HG03025 (cell line): Measurements from ENCODE around the gene KCNQ4.

Experiments used
- ATAC-seq: cut with Tn5 transposase; IDR thresholded peaks from one replicate; pipeline ENCODE4 v1.9.1; 2021; ENCODE audit warnings: mild to moderate bottlenecking, moderate library complexity; ENCODE audit not compliant: unreplicated experiment, low FRiP score

The KCNQ4 gene

DNA sequence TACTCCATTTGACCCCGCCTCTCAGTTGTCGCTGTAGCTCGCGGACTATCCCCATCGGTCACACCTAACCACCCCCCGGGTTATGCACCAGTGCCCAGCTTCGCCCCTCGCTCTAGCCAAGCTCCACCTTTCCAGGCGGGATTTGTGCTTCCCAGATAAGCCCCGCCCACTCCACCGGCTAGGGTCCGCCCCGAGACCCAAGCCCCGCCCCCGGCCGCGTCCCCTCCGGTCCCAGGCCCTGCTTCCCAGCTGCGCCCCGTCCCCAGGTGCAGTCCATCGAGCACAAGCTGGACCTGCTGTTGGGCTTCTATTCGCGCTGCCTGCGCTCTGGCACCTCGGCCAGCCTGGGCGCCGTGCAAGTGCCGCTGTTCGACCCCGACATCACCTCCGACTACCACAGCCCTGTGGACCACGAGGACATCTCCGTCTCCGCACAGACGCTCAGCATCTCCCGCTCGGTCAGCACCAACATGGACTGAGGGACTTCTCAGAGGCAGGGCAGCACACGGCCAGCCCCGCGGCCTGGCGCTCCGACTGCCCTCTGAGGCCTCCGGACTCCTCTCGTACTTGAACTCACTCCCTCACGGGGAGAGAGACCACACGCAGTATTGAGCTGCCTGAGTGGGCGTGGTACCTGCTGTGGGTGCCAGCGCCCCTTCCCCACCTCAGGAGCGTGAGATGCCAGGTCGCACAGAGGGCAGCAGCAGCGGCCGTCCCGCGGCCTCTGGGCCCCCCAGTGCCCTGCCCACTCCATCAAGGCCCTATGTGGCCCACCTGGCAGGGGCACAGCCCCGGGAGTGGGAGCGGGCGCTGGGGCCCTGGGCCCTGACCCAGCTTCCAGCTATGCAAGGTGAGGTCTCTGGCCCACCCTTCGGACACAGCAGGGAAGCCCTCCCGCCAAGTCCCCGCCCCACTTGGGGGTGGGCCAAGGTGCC is 54.7 kb downstream of the KCNQ4 start:
- ATAC-seq: no peak

- no peak for ATAC-seq
These were observed 55.7 kb downstream of the KCNQ4 start for GRCh38 chr1:40838980-40839942.

DNA sequence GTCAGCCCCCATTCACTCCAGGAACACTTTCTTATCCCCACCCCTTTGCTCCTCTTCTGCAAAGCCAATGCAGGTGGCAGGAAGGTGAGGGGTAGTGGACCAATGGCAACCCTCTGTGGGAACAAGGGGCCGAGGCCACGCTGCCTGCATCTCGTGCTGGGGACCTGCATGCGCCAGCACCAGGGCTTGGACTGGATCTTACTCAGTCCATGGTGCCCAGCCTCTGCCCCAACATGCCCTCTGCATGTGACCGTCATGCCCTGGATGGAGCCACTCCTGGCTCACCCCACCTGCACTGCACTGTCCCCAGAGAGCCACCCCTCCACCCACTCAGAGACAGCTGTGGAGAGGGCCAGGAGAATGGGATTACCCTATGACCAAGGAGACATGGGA is 56.4 kb downstream of the KCNQ4 start:
- ATAC-seq: no peak

DNA sequence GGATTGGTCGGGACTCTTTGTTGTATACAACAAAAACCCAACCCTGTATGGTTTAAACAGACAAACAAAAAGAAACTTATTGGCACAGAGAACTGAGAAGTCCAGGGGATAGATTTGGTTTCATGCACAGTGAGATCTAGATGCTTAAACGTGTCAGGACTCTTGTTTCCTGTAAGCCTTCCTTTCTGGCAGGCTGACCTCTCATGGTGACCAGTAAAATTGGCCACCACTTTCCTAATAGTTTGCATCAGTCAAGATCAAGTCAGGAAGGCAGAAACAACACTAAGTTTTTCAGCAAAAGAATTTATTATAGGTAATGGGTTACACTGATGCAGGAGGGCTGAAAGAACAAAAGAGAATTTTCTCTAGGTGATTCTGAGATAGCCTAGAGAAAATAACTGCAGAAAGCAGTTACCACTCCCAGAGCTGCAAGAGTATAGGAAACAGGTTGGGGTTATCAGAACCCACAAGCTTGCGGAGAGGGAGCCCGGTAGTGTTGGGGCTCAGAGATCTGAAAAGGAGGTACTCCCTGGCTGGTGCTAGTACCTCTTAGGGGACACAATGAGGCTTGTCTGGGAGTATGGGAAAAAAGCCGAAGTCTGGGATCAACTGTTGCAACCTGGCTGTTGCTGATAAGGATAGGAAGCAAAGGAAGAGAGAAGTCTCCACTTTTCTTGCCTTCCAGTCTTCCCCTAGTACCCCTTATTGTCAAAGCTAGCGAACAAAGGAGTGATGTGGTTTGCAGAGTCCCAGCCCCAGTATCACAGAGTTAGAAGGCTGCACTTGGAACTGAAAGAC is 57.1 kb downstream of the KCNQ4 start:
- ATAC-seq: no peak

- no peak for ATAC-seq
These were observed 58.0 kb downstream of the KCNQ4 start for GRCh38 chr1:40841602-40842001.

DNA sequence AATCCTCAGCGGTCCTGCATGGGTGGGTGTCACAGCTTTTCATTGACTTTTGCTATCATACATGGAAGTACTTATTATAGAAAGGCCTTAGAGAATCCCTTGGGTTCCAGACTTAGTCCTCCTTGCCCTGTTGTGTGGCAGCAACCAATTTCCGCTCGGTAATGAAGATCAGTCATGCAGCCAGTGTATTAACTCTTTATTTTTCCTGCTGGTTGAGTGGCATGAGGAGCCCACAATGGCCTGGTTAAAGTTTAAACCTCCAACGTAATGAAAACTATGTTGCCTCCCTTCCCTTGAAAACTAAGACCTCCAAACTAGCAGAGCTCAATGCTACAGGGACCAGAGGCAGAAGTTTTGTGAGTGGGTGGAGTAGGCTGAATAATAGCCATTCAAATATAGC is 58.6 kb downstream of the KCNQ4 start:
- ATAC-seq: no peak

GRCh38 chr1:40842691-40843090 is 59.1 kb downstream of the KCNQ4 start:
- ATAC-seq: no peak

GRCh38 chr1:40844079-40844478 is 60.5 kb downstream of the KCNQ4 start:
- ATAC-seq: no peak

GRCh38 chr1:40844887-40845878 is 61.6 kb downstream of the KCNQ4 start:
- no peak for ATAC-seq

DNA sequence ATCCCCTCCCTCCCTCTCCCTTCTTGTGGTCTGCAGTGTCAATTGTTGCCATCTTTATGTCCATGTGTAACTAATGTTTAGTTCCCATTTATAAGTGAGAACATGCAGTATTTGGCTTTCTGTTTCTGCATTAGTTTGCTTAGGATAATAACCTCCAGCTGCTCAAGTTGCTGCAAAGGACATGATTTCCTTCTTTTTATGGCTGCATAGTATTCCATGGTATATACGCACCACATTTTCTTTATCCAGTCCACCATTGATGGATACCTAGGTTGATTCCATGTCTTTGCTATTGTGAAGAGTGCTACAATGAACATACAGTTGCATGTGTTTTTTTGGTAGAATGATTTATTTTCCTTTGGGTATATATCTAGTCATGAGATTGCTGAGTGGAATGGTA is 62.3 kb downstream of the KCNQ4 start:
- no peak for ATAC-seq

GRCh38 chr1:40847023-40847745 is 63.6 kb downstream of the KCNQ4 start:
- no peak for ATAC-seq

DNA sequence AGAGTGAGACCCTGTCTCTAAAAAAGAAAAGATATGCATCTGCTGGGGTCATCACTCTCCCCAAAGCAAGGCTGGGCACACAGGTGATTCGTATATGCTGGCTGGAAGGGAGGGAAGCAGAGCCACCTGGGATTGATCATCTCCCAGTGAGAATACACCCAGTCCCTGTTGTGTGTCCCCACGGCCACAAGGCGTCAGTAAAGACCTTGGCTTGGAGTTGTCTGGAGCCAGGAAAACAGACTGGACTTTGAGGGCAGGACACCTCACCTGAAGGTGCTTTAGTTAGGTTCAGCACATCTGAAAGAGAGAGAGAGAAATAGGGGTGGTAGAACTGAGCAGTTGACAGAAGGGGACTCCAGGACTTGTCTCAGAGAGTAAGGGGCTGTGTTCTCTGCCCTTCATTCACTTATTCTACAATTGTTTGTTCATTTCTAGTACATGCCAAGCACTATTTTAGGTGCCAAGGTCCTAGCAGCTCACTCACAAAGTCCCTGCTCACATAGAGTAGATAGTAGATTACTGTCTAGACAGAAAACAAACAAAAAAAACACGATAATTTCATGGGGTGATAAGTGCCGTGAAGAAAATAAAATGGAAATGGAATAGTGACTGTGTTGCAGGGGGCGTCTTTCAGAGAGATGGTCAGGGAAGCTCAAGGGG is 65.1 kb downstream of the KCNQ4 start:
- ATAC-seq: no peak

DNA sequence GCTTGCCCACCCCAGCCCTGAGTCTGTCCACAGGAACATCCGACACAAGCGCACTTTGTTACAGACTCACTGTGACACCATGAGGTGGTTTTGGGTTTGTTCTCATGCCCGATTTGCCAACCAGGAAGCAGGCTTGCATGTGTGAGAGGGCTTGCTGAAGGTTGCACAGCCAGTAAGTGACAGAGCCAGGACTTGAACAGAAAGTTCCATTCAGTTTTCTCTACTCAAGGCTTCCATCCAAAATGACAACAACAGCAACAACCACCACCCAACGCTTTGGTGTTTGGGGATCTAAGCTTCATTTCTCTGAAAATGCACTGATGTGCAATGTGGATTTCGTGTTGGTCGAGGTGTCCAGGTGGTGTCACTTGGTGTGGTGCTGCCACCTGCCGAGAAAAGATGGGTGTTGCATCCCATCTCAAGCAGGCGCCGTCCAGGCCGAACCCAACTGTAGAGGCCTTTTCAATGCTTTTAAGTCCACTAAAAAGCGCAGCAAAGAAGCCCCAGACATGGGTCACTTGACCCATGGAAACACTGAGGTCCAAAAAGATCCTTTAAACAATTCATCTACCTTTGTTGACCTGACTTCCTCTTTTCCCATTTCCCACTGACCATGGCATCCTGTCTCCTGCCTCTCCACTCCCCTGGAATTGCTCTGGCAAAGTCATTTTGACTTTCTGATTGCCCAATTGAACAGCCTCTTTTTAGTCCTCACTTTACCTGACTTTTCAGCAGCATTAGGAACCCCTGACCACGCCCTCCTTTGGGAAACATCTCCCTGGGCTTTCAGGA is 66.4 kb downstream of the KCNQ4 start:
- ATAC-seq: no peak

DNA sequence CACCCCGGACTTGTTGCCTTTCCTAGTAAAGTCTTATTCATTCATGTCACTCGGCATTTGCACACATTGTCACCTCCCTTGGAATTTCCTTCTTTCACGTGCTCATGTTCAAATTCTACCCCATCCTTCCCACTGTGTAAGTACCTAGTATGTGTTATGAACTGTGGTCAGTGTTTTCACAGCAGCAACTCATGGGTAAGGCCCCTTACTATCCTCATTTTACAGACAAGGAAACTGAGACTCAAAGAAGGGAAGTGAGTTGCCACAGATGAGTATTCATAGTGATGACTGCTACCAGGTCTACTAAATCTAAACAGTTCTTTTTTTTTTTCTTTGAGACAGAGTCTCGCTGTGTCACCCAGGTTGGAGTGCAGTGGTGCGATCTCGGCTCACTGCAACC is 68.1 kb downstream of the KCNQ4 start:
- no peak for ATAC-seq

DNA sequence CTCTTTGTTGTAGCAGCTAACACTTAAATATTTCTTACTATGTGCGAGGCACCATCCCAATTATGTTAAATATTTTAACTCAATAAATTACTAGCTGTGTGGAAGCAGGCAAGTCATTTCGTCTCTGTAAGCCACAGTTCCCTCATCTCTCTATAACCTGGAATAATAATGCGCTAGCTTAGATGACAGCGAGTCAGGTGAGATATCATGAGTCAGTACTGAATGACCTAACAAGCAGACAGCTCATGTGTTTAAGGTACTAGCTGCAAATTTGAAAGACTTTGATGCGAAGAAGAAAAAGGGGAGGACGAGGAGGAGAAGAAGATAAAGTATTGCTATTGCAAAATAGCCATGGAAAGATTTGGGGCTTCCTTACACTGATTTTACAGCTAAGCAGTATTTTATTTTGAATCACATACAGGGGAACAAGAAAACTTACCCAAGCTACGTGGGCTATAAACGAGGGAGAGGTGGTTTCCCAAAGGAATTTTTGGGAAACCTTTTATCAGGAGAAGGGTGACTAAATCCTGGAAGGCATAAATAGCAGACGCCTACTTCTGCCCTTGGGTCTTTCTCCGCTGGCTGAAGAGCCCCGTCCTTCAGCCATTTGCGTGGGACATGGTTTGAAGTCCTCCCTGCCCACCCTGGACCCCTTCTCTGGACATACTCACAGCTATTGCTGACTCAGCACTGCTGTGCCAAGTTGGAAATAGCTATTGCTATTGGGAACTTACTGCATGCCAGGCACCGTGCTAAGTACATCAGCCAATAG is 69.7 kb downstream of the KCNQ4 start:
- no peak for ATAC-seq

DNA sequence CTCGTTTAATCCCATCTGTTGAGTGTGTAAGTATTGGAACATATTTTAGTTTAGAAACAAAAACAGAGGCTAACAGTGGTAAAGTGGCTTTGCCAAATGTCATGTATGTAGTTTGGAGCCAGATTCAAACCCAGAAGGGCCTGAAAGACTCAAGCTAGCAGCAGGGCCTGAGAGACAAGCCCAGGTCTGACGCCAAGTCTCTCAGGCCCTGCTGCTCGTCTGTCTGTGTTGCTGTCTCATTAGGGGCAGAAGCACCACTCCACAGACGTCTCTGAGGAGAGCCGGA is 70.2 kb downstream of the KCNQ4 start:
- no peak for ATAC-seq

GRCh38 chr1:40855513-40855912 is 71.9 kb downstream of the KCNQ4 start:
- no peak for ATAC-seq
